Neural progenitor cell (in vitro differentiated cells): ENCODE data around the gene KPNA5. TPM values are rescaled to one million over a fixed set of nuclear protein-coding genes. Genes with fewer than 3 reads are reported as not detected.
"Not testable (repeated sequence)": the region's sequence is repeated elsewhere in the genome, so short reads cannot be mapped to it uniquely, and the experiment has no call there.

Experiments used
- DNase-seq: peaks from one replicate; pipeline ENCODE4 v3.0.0-alpha.2; 2016; ENCODE audit warnings: low spot score
- H2AFZ ChIP-seq: fragments of 200-600 bp; sonication (generic); replicated peaks from 2 replicates; pipeline ENCODE4 v1.6.1; 2016; ENCODE audit warnings: antibody characterized with exemption
- H3F3A ChIP-seq: fragments of 200-600 bp; sonication (generic); 2 replicates; pipeline ENCODE4 v1.6.1; 2016; ENCODE audit warnings: antibody characterized with exemption, low read depth
- H3K27ac ChIP-seq: fragments of 200-600 bp; sonication (generic); 2 replicates; pipeline ENCODE4 v1.5.1; 2016; ENCODE audit warnings: mild to moderate bottlenecking
- H3K27me3 ChIP-seq: fragments of 200-600 bp; sonication (generic); 2 replicates; pipeline ENCODE4 v1.6.1; 2016; ENCODE audit warnings: mild to moderate bottlenecking, moderate library complexity
- H3K36me3 ChIP-seq: fragments of 200-600 bp; sonication (generic); 2 replicates; pipeline ENCODE4 v1.5.1; 2016
- H3K4me1 ChIP-seq: fragments of 200-600 bp; sonication (generic); 2 replicates; pipeline ENCODE4 v1.6.1; 2016; ENCODE audit warnings: mixed run types
- H3K4me2 ChIP-seq: fragments of 200-600 bp; sonication (generic); 2 replicates; pipeline ENCODE4 v1.6.1; 2016
- H3K4me3 ChIP-seq: fragments of 200-600 bp; sonication (generic); 2 replicates; pipeline ENCODE4 v1.5.1; 2016
- H3K79me2 ChIP-seq: fragments of 200-600 bp; sonication (generic); 2 replicates; pipeline ENCODE4 v1.6.1; 2016; ENCODE audit warnings: low read depth
- H3K9ac ChIP-seq: fragments of 200-600 bp; sonication (generic); 2 replicates; pipeline ENCODE4 v1.6.1; 2016
- H3K9me3 ChIP-seq: fragments of 200-600 bp; sonication (generic); 2 replicates; pipeline ENCODE4 v1.5.1; 2016; ENCODE audit warnings: low read depth
- H4K20me1 ChIP-seq: fragments of 200-600 bp; sonication (generic); 2 replicates; pipeline ENCODE4 v1.6.1; 2016; ENCODE audit warnings: low read depth
- H3K27ac Mint-ChIP-seq: 3 replicates; pipeline ENCODE4 v1.8.0; 2021; ENCODE audit warnings: mixed read lengths
- H3K27me3 Mint-ChIP-seq: 2 replicates; pipeline ENCODE4 v1.8.0; 2022; ENCODE audit warnings: low read depth, mild to moderate bottlenecking, inconsistent platforms, moderate library complexity, mixed read lengths; ENCODE audit not compliant: insufficient read depth
- H3K36me3 Mint-ChIP-seq: 3 replicates; pipeline ENCODE4 v1.8.0; 2021; ENCODE audit warnings: mixed read lengths
- H3K4me1 Mint-ChIP-seq: 3 replicates; pipeline ENCODE4 v1.8.0; 2021; ENCODE audit warnings: mixed read lengths
- H3K4me3 Mint-ChIP-seq: 3 replicates; pipeline ENCODE4 v1.8.0; 2021; ENCODE audit warnings: mild to moderate bottlenecking, moderate library complexity, mixed read lengths
- H3K9me3 Mint-ChIP-seq: 3 replicates; pipeline ENCODE4 v1.8.0; 2020; ENCODE audit warnings: mixed read lengths
- EZH2 ChIP-seq: fragments of 200-600 bp; sonication (generic); IDR thresholded peaks from 2 replicates; pipeline ENCODE4 v1.6.1; 2017; ENCODE audit warnings: antibody characterized with exemption, mild to moderate bottlenecking, moderate library complexity
- EZH2phosphoT487 ChIP-seq: fragments of 200-600 bp; sonication (generic); IDR thresholded peaks from 2 replicates; pipeline ENCODE4 v1.6.1; 2017; ENCODE audit warnings: antibody characterized with exemption
- total RNA-seq: library from RNA; depleted of rRNA; stranded (reverse); fragments of >200 nt; gene quantifications from 2 replicates; pipeline ENCODE4 v1.2.3, GENCODE V29; 2015; ENCODE audit warnings: low replicate concordance
- TF ChIP-seq, protein P1 (sequence below): fragments of 200-600 bp; sonication (generic); IDR thresholded peaks from 2 replicates; pipeline ENCODE4 v1.5.1; 2017; ENCODE audit warnings: antibody characterized with exemption, mild to moderate bottlenecking

The KPNA5 gene
- total RNA-seq, 1 donor from 2014 or later: 39.9 TPM

- H3K4me1 Mint-ChIP-seq: peaks cover 15% of the 10 kb centered on the region
- H3K27me3 ChIP-seq: no peaks in the 10 kb centered on the region
- no peak overlapping the region for H3K27ac ChIP-seq
- H3K27me3 Mint-ChIP-seq: peaks cover 4% of the 10 kb centered on the region
- H3K27ac Mint-ChIP-seq: no peak overlapping the region
- H3F3A ChIP-seq: peaks cover 13% of the 10 kb centered on the region
- TF ChIP-seq EZH2 (no peak), EZH2phosphoT487 (no peak)
- TF ChIP-seq, protein P1, sequence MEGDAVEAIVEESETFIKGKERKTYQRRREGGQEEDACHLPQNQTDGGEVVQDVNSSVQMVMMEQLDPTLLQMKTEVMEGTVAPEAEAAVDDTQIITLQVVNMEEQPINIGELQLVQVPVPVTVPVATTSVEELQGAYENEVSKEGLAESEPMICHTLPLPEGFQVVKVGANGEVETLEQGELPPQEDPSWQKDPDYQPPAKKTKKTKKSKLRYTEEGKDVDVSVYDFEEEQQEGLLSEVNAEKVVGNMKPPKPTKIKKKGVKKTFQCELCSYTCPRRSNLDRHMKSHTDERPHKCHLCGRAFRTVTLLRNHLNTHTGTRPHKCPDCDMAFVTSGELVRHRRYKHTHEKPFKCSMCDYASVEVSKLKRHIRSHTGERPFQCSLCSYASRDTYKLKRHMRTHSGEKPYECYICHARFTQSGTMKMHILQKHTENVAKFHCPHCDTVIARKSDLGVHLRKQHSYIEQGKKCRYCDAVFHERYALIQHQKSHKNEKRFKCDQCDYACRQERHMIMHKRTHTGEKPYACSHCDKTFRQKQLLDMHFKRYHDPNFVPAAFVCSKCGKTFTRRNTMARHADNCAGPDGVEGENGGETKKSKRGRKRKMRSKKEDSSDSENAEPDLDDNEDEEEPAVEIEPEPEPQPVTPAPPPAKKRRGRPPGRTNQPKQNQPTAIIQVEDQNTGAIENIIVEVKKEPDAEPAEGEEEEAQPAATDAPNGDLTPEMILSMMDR: no peak
- peaks cover 89% of the 10 kb centered on the region for H3K79me2 ChIP-seq
- H3K4me3 ChIP-seq: no peak overlapping the region
- H3K9me3 Mint-ChIP-seq: no peaks in the 10 kb centered on the region
- H3K36me3 Mint-ChIP-seq: peaks cover 16% of the 10 kb centered on the region
- H3K9ac ChIP-seq: no peak overlapping the region
- H3K9me3 ChIP-seq: no peaks in the 10 kb centered on the region
- DNase-seq: no peak
- peaks cover 20% of the 10 kb centered on the region for H3K4me1 ChIP-seq
- no peak overlapping the region for H2AFZ ChIP-seq
- H4K20me1 ChIP-seq: peaks cover 42% of the 10 kb centered on the region
- no peaks in the 10 kb centered on the region for H3K36me3 ChIP-seq
- no peak overlapping the region for H3K4me3 Mint-ChIP-seq
- H3K4me2 ChIP-seq: no peak overlapping the region
These were observed 4.5 kb downstream of the KPNA5 start for GRCh38 chr6:116685437-116685993.

GRCh38 chr6:116686475-116687101 is 5.6 kb downstream of the KPNA5 start:
- not testable (repeated sequence) for H3K27me3 ChIP-seq, H3F3A ChIP-seq, H3K36me3 ChIP-seq, H3K27me3 Mint-ChIP-seq, H3K9me3 Mint-ChIP-seq, H3K27ac ChIP-seq, H3K27ac Mint-ChIP-seq, H3K4me3 Mint-ChIP-seq, H3K9me3 ChIP-seq, H3K9ac ChIP-seq, H3K4me3 ChIP-seq, H2AFZ ChIP-seq, DNase-seq
- Mint-ChIP-seq H3K4me1 (peaks cover 11% of the 10 kb centered on the region), H3K36me3 (peaks cover 19% of the 10 kb centered on the region)
- peaks cover 42% of the 10 kb centered on the region for H4K20me1 ChIP-seq
- H3K79me2 ChIP-seq: peaks cover 99% of the 10 kb centered on the region
- H3K4me1 ChIP-seq: peaks cover 20% of the 10 kb centered on the region
- peak overlapping the region; percentile 6 for H3K4me2 ChIP-seq

- no peaks in the 10 kb centered on the region for H3K27me3 ChIP-seq
- peaks cover 20% of the 10 kb centered on the region for H3K4me1 ChIP-seq
- H3K79me2 ChIP-seq: peaks cover 83% of the 10 kb centered on the region
- H3F3A ChIP-seq: no peaks in the 10 kb centered on the region
- no peak for DNase-seq
- H3K9me3 ChIP-seq: no peaks in the 10 kb centered on the region
- peaks cover 3% of the 10 kb centered on the region for H3K9me3 Mint-ChIP-seq
- peaks cover 11% of the 10 kb centered on the region for H3K36me3 ChIP-seq
- H3K9ac ChIP-seq: no peak overlapping the region
- peaks cover 2% of the 10 kb centered on the region for H3K4me1 Mint-ChIP-seq
- peaks cover 16% of the 10 kb centered on the region for H3K36me3 Mint-ChIP-seq
- no peak overlapping the region for H2AFZ ChIP-seq
- peaks cover 2% of the 10 kb centered on the region for H3K27me3 Mint-ChIP-seq
- H3K27ac ChIP-seq: no peak overlapping the region
- H3K27ac Mint-ChIP-seq: no peak overlapping the region
- H3K4me3 ChIP-seq: no peak overlapping the region
- no peak overlapping the region for H3K4me3 Mint-ChIP-seq
- H4K20me1 ChIP-seq: peaks cover 37% of the 10 kb centered on the region
- TF ChIP-seq EZH2phosphoT487 (no peak), EZH2 (no peak)
- TF ChIP-seq, protein P1: no peak
- no peak overlapping the region for H3K4me2 ChIP-seq
These were observed 10.1 kb downstream of the KPNA5 start for GRCh38 chr6:116691154-116691553.

DNA sequence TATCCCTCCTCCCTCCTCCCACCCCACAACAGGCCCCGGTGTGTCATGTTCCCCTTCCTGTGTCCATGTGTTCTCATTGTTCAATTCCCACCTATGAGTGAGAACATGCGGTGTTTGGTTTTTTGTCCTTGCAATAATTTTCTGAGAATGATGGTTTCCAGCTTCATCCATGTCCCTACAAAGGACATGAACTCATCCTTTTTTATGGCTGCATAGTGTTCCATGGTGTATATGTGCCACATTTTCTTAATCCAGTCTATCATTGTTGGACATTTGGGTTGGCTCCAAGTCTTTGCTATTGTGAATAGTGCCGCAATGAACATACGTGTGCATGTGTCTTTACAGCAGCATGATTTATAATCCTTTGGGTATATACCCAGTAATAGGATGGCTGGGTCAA is 11.9 kb downstream of the KPNA5 start:
- H3K4me1 Mint-ChIP-seq, H3F3A ChIP-seq: not testable (repeated sequence)
- H3K79me2 ChIP-seq: peaks cover 74% of the 10 kb centered on the region

GRCh38 chr6:116693275-116693674 is 12.3 kb downstream of the KPNA5 start:
- H3K4me2 ChIP-seq, H3K4me3 ChIP-seq, H3K9me3 Mint-ChIP-seq, H3K4me3 Mint-ChIP-seq, H3K4me1 Mint-ChIP-seq, H3K9me3 ChIP-seq, H3F3A ChIP-seq, DNase-seq, H3K27ac ChIP-seq, H2AFZ ChIP-seq, H3K27me3 Mint-ChIP-seq, H3K27ac Mint-ChIP-seq, H3K27me3 ChIP-seq, H3K9ac ChIP-seq: not testable (repeated sequence)
- Histone ChIP-seq H3K79me2 (peaks cover 74% of the 10 kb centered on the region), H4K20me1 (peaks cover 23% of the 10 kb centered on the region), H3K4me1 (peaks cover 11% of the 10 kb centered on the region), H3K36me3 (peaks cover 11% of the 10 kb centered on the region)
- H3K36me3 Mint-ChIP-seq: peaks cover 15% of the 10 kb centered on the region

More for the DNA sequence above, 11.9 kb downstream of the KPNA5 start:
- not testable (repeated sequence) for H3K27me3 Mint-ChIP-seq, H3K27ac Mint-ChIP-seq, H3K9ac ChIP-seq, H3K4me2 ChIP-seq, H3K4me3 ChIP-seq, H3K27me3 ChIP-seq, H2AFZ ChIP-seq, H3K27ac ChIP-seq, H3K9me3 ChIP-seq, H3K4me3 Mint-ChIP-seq, H3K9me3 Mint-ChIP-seq, DNase-seq
- H3K36me3 Mint-ChIP-seq: peaks cover 15% of the 10 kb centered on the region
- peaks cover 11% of the 10 kb centered on the region for H3K36me3 ChIP-seq
- H4K20me1 ChIP-seq: peaks cover 27% of the 10 kb centered on the region
- peaks cover 11% of the 10 kb centered on the region for H3K4me1 ChIP-seq
